GM18861 (cell line): ENCODE measurements around the gene TAB2.
A peak's percentile ranks its signal among the peaks of the same experiment; 100 is the strongest.

Source experiments
- ATAC-seq: cut with Tn5 transposase; IDR thresholded peaks from one replicate; pipeline ENCODE4 v1.9.1; 2021; ENCODE audit not compliant: unreplicated experiment

Gene TAB2

GRCh38 chr6:149317644-149318571 lies at the start of gene TAB2:
Gene TAB2 (plus strand): TSS chr6:149317712. CDS start chr6:149369998, 52,286 bp downstream.
- peak; percentile 4 for ATAC-seq

GRCh38 chr6:149268146-149268545 lies 49.4 kb upstream of the TAB2 start:
- ATAC-seq: no peak

GRCh38 chr6:149268768-149269167 lies 48.7 kb upstream of the TAB2 start:
- no peak for ATAC-seq

GRCh38 chr6:149270616-149271015 lies 46.9 kb upstream of the TAB2 start:
- ATAC-seq: no peak

- ATAC-seq: peak; percentile 66
These were observed 45.9 kb upstream of the TAB2 start for GRCh38 chr6:149271348-149272340.

GRCh38 chr6:149273318-149273717 lies 44.2 kb upstream of the TAB2 start:
- ATAC-seq: no peak

- ATAC-seq: no peak
These were observed 41.9 kb upstream of the TAB2 start for GRCh38 chr6:149275621-149276020.

- ATAC-seq: no peak
These were observed 39.9 kb upstream of the TAB2 start for GRCh38 chr6:149277621-149278020.

GRCh38 chr6:149278997-149279396 lies 38.5 kb upstream of the TAB2 start:
- no peak for ATAC-seq

GRCh38 chr6:149284904-149285303 lies 32.6 kb upstream of the TAB2 start:
- ATAC-seq: no peak

GRCh38 chr6:149285626-149286025 lies 31.9 kb upstream of the TAB2 start:
- no peak for ATAC-seq

- no peak for ATAC-seq
These were observed 30.6 kb upstream of the TAB2 start for GRCh38 chr6:149286905-149287304.

- no peak for ATAC-seq
These were observed 28.2 kb upstream of the TAB2 start for GRCh38 chr6:149289192-149289781.

- ATAC-seq: no peak
These were observed 27.5 kb upstream of the TAB2 start for GRCh38 chr6:149289966-149290365.

- ATAC-seq: no peak
These were observed 24.3 kb upstream of the TAB2 start for GRCh38 chr6:149293244-149293643.

GRCh38 chr6:149300563-149300962 lies 16.9 kb upstream of the TAB2 start:
- no peak for ATAC-seq

GRCh38 chr6:149302723-149303122 lies 14.8 kb upstream of the TAB2 start:
- ATAC-seq: no peak

- no peak for ATAC-seq
These were observed 14.0 kb upstream of the TAB2 start for GRCh38 chr6:149303468-149303867.

GRCh38 chr6:149305372-149305771 lies 12.1 kb upstream of the TAB2 start:
- no peak for ATAC-seq

- ATAC-seq: no peak
These were observed 10.5 kb upstream of the TAB2 start for GRCh38 chr6:149306967-149307366.

- ATAC-seq: no peak
These were observed 6.2 kb upstream of the TAB2 start for GRCh38 chr6:149311293-149311692.
